ENCODE data around the gene SRC.

GRCh38 chr20:37341632-37342031 lies 4.3 kb upstream of the SRC start:
- no peak for TF ChIP-seq GATA2 (IDR thresholded peaks at IDR 0.05; ENCODE audit: low read depth, low read length)
- TF ChIP-seq GATA3 (IDR thresholded peaks at IDR 0.05; ENCODE audit: low read depth, low read length): no peak

All from SH-SY5Y (cell line).